ENCODE measurements around the gene MAP3K20.
A peak's percentile ranks its signal among the peaks of the same experiment; 100 is the strongest.
"Not testable (repeated sequence)": the region's sequence is repeated elsewhere in the genome, so short reads cannot be mapped to it uniquely, and the experiment has no call there.

MAP3K20 gene

DNA sequence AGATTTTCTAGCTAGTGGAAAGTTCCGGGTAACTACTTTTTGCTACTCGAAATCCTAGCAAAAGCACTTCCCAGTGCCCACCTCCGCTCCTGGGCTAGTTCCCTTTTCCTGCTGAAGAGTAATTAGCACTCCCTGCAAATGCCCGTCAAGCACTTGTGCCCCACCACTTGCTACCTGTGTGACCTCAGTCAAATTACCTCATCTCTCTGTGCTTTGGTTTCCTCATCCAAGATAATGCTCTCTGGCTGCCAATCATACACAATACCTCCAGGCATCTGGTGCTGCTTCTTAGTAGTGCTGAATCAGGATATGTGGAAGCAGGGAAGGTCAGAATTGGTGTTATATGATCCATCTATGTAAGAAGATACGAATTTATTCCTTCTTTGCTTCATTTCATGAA, 176.9 kb downstream of the MAP3K20 start:
- Mint-ChIP-seq H3K27me3 (ENCODE audit: low read depth) (peaks cover 25% of the 10 kb centered on the region), H3K9me3 (no peaks in the 10 kb centered on the region), H3K36me3 (ENCODE audit: low read depth) (no peaks in the 10 kb centered on the region), H3K27ac (no peak overlapping the region), H3K4me3 (no peak overlapping the region), H3K4me1 (ENCODE audit: low read depth) (no peaks in the 10 kb centered on the region)
- no peak for DNase-seq (ENCODE audit: low spot score)

GRCh38 chr2:173254659-173255058, 179.0 kb downstream of the MAP3K20 start:
- H3K27ac Mint-ChIP-seq, result no peak overlapping the region
- peaks cover under 1% of the 10 kb centered on the region for H3K36me3 Mint-ChIP-seq (ENCODE audit: low read depth)
- H3K4me3 Mint-ChIP-seq, result no peak overlapping the region
- peaks cover 24% of the 10 kb centered on the region for H3K27me3 Mint-ChIP-seq (ENCODE audit: low read depth)
- no peaks in the 10 kb centered on the region for H3K4me1 Mint-ChIP-seq (ENCODE audit: low read depth)
- no peaks in the 10 kb centered on the region for H3K9me3 Mint-ChIP-seq
- DNase-seq (ENCODE audit: low spot score), result no peak

- H3K36me3 Mint-ChIP-seq (ENCODE audit: low read depth), result peaks cover 7% of the 10 kb centered on the region
- H3K4me3 Mint-ChIP-seq, result no peak overlapping the region
- H3K27me3 Mint-ChIP-seq (ENCODE audit: low read depth), result peaks cover 8% of the 10 kb centered on the region
- H3K27ac Mint-ChIP-seq, result no peak overlapping the region
- peaks cover 1% of the 10 kb centered on the region for H3K4me1 Mint-ChIP-seq (ENCODE audit: low read depth)
- DNase-seq (ENCODE audit: low spot score), result no peak
- no peaks in the 10 kb centered on the region for H3K9me3 Mint-ChIP-seq
Measured at GRCh38 chr2:173258701-173259100, 183.1 kb downstream of the MAP3K20 start.

GRCh38 chr2:173262356-173262755, 186.7 kb downstream of the MAP3K20 start:
- not testable (repeated sequence) for DNase-seq (ENCODE audit: low spot score); H3K9me3 Mint-ChIP-seq; H3K27ac Mint-ChIP-seq; H3K27me3 Mint-ChIP-seq (ENCODE audit: low read depth); H3K4me3 Mint-ChIP-seq
- peaks cover 14% of the 10 kb centered on the region for H3K4me1 Mint-ChIP-seq (ENCODE audit: low read depth)
- peaks cover 16% of the 10 kb centered on the region for H3K36me3 Mint-ChIP-seq (ENCODE audit: low read depth)

GRCh38 chr2:173264151-173264550, 188.5 kb downstream of the MAP3K20 start:
- no peak overlapping the region for H3K27ac Mint-ChIP-seq
- H3K9me3 Mint-ChIP-seq, result no peaks in the 10 kb centered on the region
- H3K4me3 Mint-ChIP-seq, result peak overlapping the region; percentile 59
- peaks cover 14% of the 10 kb centered on the region for H3K4me1 Mint-ChIP-seq (ENCODE audit: low read depth)
- peaks cover 20% of the 10 kb centered on the region for H3K36me3 Mint-ChIP-seq (ENCODE audit: low read depth)
- DNase-seq (ENCODE audit: low spot score), result no peak
- H3K27me3 Mint-ChIP-seq (ENCODE audit: low read depth), result no peaks in the 10 kb centered on the region

- Mint-ChIP-seq H3K4me1 (ENCODE audit: low read depth) (peaks cover 14% of the 10 kb centered on the region), H3K27me3 (ENCODE audit: low read depth) (no peaks in the 10 kb centered on the region), H3K4me3 (peak overlapping the region; percentile 59), H3K27ac (peak overlapping the region; percentile 50), H3K36me3 (ENCODE audit: low read depth) (peaks cover 18% of the 10 kb centered on the region), H3K9me3 (no peaks in the 10 kb centered on the region)
- DNase-seq (ENCODE audit: low spot score), result peak; percentile 27
Measured at GRCh38 chr2:173264603-173265366, 189.1 kb downstream of the MAP3K20 start.

DNA sequence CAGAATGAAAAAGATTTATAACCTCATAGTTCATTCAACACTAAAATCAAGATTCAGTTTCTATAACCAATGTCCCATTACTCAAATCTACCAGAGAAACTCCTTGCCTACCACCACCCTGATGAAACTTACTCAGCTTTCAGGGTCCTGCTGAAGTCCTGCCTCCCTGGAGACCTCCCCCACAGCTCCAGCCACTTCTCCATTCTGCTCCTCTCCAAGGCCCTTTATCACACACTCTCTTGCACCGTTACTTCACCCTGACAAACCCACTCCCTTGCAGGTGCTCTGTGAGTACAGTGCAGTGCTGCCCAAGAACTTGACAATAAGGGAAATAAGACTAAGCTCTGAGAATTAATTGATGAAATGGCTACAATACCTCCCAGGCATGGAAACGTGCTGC, 195.5 kb downstream of the MAP3K20 start:
- no peaks in the 10 kb centered on the region for H3K4me1 Mint-ChIP-seq (ENCODE audit: low read depth)
- H3K27ac Mint-ChIP-seq, result no peak overlapping the region
- DNase-seq (ENCODE audit: low spot score), result no peak
- H3K9me3 Mint-ChIP-seq, result peaks cover 3% of the 10 kb centered on the region
- H3K4me3 Mint-ChIP-seq, result no peak overlapping the region
- H3K27me3 Mint-ChIP-seq (ENCODE audit: low read depth), result peaks cover 6% of the 10 kb centered on the region
- peaks cover 8% of the 10 kb centered on the region for H3K36me3 Mint-ChIP-seq (ENCODE audit: low read depth)

- Mint-ChIP-seq H3K9me3 (peaks cover 3% of the 10 kb centered on the region), H3K27ac (no peak overlapping the region), H3K4me3 (no peak overlapping the region), H3K27me3 (ENCODE audit: low read depth) (peaks cover 6% of the 10 kb centered on the region), H3K4me1 (ENCODE audit: low read depth) (no peaks in the 10 kb centered on the region), H3K36me3 (ENCODE audit: low read depth) (peaks cover 5% of the 10 kb centered on the region)
- no peak for DNase-seq (ENCODE audit: low spot score)
Measured at GRCh38 chr2:173271825-173272224, 196.2 kb downstream of the MAP3K20 start.

GRCh38 chr2:173272849-173273248, 197.2 kb downstream of the MAP3K20 start:
- Mint-ChIP-seq H3K4me3 (no peak overlapping the region), H3K27me3 (ENCODE audit: low read depth) (peaks cover 9% of the 10 kb centered on the region), H3K4me1 (ENCODE audit: low read depth) (no peaks in the 10 kb centered on the region), H3K27ac (no peak overlapping the region), H3K36me3 (ENCODE audit: low read depth) (no peaks in the 10 kb centered on the region), H3K9me3 (peaks cover 3% of the 10 kb centered on the region)
- DNase-seq (ENCODE audit: low spot score), result no peak

DNA sequence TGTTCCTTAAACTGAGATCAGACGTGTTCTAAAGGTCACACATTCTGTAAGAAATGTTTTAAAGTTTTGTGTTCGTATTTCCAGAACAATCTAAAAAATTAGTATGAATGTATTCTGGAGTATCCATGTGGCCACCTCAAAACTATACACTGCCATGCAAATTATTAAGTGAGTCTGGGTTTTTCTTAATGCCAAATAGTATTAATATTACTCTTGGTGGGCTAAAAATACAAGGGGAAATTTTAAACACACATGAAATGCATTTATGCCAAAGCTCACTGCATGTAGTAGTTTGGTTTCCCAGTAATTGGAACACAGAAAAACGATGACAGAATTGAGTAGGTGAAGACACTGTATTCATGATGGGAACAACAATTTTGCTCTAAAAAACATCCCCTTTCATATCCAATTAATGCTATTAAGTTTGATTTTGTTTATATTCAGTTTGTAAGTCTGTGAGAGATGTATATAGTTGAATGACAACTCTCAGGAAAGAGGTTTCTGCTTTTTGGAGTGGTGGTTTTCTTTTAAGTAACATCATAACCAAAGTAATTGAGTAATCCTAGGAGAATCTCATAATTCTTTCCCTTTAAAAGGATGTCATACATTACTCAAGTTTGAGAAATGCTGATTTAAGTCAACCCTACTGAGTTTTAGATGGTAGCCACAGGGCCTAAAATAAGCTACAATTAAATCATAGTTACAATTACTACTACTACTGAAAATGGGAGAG, 203.3 kb downstream of the MAP3K20 start:
- Mint-ChIP-seq H3K4me3 (no peak overlapping the region), H3K4me1 (ENCODE audit: low read depth) (peaks cover 1% of the 10 kb centered on the region), H3K27ac (no peak overlapping the region), H3K9me3 (peaks cover 3% of the 10 kb centered on the region), H3K27me3 (ENCODE audit: low read depth) (peaks cover 2% of the 10 kb centered on the region), H3K36me3 (ENCODE audit: low read depth) (no peaks in the 10 kb centered on the region)
- no peak for DNase-seq (ENCODE audit: low spot score)

- Mint-ChIP-seq H3K4me1 (ENCODE audit: low read depth) (peaks cover 1% of the 10 kb centered on the region), H3K27ac (no peak overlapping the region), H3K4me3 (no peak overlapping the region), H3K27me3 (ENCODE audit: low read depth) (peaks cover 2% of the 10 kb centered on the region), H3K36me3 (ENCODE audit: low read depth) (no peaks in the 10 kb centered on the region), H3K9me3 (no peaks in the 10 kb centered on the region)
- no peak for DNase-seq (ENCODE audit: low spot score)
Measured at GRCh38 chr2:173279527-173279868, 203.9 kb downstream of the MAP3K20 start.

DNA sequence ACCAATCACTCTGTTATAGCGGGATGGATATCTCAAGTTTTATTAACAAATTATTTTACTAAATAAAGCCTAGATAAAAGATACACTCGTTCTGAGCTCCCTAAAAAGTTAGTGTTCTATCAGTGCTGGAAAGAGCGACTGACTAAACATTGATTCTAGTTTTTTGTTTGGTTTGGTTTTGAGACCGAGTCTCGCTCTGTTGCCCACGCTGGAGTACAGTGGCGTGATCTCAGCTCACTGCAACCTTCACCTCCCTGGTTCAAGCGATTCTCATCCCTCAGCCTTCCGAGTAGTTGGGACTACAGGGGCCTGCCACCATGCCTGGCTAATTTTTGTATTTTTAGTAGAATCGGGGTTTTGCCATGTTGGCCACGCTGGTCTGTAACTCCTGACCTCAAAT, 205.2 kb downstream of the MAP3K20 start:
- no peak overlapping the region for H3K27ac Mint-ChIP-seq
- DNase-seq (ENCODE audit: low spot score), result no peak
- H3K4me1 Mint-ChIP-seq (ENCODE audit: low read depth), result peaks cover 1% of the 10 kb centered on the region
- H3K36me3 Mint-ChIP-seq (ENCODE audit: low read depth), result no peaks in the 10 kb centered on the region
- H3K27me3 Mint-ChIP-seq (ENCODE audit: low read depth), result peaks cover 2% of the 10 kb centered on the region
- no peaks in the 10 kb centered on the region for H3K9me3 Mint-ChIP-seq
- H3K4me3 Mint-ChIP-seq, result no peak overlapping the region

DNA sequence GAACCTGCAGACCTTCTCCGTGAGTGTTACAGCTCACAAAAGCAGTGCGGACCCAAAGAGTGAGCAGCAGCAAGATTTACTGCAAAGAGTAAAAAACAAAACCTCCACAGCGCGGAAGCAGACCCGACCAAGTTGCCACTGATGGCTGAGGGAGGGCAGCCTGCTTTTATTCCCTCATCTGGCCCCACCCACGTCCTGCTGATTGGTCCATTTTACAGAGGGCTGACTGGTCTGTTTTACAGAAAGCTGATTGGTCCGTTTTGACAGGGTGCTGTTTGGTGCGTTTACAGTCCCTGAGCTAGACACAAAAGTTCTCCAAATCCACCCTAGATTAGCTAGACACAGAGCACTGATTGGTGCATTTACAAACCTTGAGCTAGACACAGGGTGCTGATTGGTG, 206.3 kb downstream of the MAP3K20 start:
- H3K27me3 Mint-ChIP-seq (ENCODE audit: low read depth); H3K4me3 Mint-ChIP-seq; H3K4me1 Mint-ChIP-seq (ENCODE audit: low read depth); DNase-seq (ENCODE audit: low spot score); H3K27ac Mint-ChIP-seq; H3K36me3 Mint-ChIP-seq (ENCODE audit: low read depth); H3K9me3 Mint-ChIP-seq: not testable (repeated sequence)

DNA sequence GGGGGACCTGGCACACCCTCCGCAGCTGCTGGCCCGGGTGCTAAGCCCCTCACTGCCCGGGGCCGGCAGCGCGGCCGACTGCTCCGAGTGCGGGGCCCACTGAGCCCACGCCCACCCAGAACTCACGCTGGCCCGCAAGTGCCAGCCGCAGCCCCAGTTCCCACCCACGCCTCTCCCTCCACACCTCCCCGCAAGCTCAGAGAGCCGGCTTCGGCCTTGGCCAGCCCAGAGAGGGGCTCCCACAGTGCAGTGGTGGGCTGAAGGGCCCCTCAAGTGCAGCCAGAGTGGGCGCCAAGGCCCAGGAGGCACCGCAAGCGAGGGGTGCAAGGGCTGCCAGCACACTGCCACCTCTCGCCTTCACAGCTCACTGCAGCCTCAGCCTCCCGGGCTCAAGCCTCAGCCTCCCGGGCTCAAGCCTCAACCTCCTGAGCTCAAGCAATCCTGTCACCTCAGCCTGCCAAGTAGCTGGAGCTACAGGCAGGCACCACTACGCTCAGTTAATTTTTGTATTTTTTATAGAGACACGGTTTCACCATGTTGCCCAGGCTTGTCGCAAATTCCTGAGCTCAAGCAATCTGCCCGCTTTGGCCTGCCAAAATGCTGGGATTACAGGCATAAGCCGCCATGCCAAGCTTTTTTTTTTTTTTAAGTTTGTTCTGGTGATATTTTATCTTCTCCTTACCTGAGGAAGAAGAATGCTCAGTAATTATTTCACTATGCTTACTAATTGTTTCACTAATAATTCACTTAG, 207.3 kb downstream of the MAP3K20 start:
- Mint-ChIP-seq H3K9me3 (no peaks in the 10 kb centered on the region), H3K4me3 (no peak overlapping the region), H3K27me3 (ENCODE audit: low read depth) (no peaks in the 10 kb centered on the region), H3K27ac (no peak overlapping the region), H3K36me3 (ENCODE audit: low read depth) (no peaks in the 10 kb centered on the region), H3K4me1 (ENCODE audit: low read depth) (peaks cover 6% of the 10 kb centered on the region)
- no peak for DNase-seq (ENCODE audit: low spot score)
